GM21367 (cell line): ENCODE data around the gene SLC12A3.

Experiments
- ATAC-seq: cut with Tn5 transposase; IDR thresholded peaks from one replicate; pipeline ENCODE4 v1.9.1; 2021; ENCODE audit not compliant: unreplicated experiment

SLC12A3 gene

GRCh38 chr16:56864960-56865359 is at the start of gene SLC12A3:
TSS of gene SLC12A3 (plus strand) at chr16:56865207. CDS start at chr16:56865236, 29 bp downstream.
- no peak for ATAC-seq

DNA sequence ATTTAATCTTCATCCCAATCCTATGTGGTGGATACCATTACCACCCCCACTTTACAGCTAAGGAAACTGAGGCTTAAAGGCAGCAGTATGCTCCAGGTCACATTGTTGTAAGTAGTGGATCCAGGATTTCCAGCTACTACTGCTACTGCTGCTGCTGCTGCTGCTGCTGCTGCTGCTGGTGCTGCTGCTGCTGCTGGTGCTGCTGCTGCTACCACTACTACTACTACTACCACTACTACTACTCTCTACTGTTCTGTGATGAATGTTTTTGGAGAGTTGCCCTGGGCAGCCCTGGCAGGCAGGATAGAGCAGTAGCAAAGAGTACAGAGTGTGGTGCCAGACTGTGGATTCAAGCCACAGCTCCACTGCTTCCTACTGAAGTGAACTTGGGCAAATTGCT is 49.3 kb upstream of the SLC12A3 start:
- no peak for ATAC-seq

DNA sequence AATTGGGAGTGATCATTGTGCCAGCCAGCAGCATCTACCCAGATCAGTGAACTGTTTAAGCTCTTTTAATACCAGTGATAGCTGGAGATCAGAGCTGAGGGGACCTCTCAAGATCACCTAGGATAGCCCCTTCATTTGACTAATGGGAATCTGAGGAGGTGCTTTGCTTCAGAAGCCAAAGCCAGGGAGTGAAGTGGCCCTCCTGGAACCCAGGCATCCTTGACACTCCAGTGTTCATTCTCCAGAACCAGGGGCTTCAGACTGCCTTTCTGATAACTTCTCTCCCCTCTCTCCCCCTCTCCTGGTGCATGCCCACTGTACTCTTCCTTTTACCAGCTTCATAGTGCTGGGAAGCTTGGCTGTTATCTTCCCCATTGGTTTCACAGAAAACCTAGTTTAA is 48.0 kb upstream of the SLC12A3 start:
- ATAC-seq, result no peak

DNA sequence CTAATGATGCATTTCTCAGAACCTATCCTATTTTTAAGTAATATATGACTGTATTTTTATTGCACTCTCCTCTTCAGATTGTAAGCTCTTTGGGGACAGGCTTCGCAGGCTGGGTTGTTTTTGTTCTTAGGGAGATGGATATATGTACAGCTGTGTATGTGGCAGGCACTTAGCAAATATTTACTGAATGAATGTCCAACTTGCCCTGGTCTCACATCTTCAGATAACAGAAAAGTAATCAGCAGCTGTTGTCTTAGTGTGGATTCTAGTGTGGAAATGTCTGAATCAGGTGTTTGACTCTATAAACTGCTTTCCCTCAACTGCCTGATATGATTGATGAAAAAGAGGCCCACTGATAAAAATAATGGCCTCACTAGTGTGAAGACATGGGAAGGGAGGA is 47.1 kb upstream of the SLC12A3 start:
- no peak for ATAC-seq

DNA sequence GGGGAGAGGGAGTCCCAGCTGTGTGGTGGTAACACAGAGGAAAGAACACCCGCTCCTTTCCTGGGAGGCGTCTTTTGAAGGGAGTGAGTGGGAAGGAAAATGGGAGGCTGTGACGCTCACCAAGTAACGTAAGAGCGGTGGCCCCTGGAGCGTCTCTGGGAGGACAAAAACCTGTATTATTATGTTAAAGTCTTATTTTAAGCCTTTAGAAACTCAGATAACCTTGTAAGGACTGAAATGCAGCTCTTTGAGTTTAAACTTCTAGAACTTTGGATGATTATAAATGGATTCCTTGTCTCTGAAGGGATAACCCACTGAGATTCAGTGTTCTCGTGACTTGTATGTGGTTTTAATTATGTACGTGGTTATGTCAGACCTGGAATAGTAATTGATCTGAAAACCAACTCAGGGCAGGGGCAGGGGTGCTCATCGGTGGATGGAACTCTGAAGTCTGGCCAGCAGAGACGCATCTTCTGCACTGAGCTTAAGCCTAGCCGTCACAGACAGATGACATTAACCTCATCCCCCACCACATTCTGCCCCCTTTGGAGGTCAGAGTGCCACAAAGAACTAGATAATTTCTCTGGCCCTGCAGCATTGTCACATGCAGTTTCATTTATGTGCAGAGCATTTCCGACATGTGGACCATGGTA is 41.8 kb upstream of the SLC12A3 start:
- no peak for ATAC-seq

DNA sequence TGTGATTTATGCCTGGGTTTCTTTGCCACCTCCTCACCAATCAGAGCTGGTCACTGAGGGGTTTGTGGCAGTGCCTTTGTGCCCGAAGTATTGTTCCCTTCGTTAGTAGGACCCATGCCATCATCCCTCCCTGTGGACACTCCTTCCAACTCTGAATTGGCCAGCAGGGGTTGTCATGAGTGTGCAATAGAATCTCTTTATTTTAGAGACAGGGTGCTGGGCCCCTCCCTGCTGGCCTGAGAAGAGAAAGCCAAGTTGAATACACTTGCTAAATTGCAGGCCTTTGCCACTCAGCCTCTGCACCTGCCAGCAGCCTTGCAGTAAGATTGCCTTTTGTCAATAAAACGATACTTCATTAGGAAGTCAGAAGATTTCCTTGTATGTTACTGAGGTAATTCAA is 40.7 kb upstream of the SLC12A3 start:
- ATAC-seq, result no peak

DNA sequence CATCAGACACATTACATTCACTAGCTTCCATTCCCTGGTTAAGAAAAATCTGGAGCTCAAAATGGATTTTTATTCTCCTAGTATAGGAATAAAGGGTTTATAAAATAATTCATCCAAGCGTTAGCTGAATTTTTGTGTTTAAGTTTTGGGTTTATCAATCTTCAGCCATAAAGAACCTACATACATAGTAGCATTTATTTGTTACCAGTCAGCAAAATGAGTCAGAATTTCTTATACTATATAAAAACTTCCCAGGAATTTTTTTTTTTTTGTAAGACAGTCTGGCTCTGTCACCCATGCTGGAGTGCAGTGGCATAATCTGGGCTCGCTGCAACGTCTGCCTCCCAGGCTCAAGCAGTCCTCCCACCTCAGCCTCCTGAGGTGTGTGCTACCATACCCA is 40.2 kb upstream of the SLC12A3 start:
- ATAC-seq, result no peak

DNA sequence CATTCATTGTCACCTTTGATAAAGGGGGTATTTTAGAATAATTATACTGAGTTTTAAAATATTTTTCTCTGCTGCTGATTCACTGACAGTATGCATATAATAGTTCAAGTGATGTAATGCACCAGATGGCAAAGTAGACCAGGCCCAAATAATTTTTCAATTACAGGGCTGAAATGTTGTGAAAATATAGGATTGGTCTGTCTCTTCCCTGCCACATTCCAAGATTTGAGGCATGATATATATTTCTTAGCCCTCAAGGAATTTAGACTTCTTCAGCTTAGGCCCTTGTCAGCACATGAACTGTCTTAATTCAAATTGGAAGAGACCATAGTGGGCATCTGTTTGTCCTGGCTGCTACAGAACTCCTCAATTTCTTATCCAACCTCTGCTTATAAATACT is 39.2 kb upstream of the SLC12A3 start:
- no peak for ATAC-seq

GRCh38 chr16:56828647-56829046 is 36.4 kb upstream of the SLC12A3 start:
- no peak for ATAC-seq

GRCh38 chr16:56830669-56831068 is 34.3 kb upstream of the SLC12A3 start:
- ATAC-seq, result no peak

DNA sequence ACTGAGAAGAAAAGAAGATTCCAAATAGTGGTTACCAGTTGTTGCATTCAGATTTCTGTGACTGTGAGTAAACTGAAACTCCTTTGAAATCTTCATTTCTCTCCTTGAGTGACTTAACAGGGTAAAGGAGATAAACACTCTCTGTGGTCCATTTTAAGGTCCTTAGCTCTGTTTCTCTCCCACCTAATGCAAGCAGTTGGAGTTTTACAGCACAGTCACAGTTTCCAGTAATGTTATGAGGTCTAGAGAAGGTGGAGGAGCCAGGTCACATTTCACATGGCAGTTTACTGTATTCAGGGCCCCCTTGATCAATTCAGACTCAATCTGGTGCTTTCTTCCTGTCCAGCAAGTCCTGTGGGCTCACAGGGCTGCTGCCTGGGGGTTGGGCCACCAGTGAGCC is 32.2 kb upstream of the SLC12A3 start:
- ATAC-seq, result no peak

DNA sequence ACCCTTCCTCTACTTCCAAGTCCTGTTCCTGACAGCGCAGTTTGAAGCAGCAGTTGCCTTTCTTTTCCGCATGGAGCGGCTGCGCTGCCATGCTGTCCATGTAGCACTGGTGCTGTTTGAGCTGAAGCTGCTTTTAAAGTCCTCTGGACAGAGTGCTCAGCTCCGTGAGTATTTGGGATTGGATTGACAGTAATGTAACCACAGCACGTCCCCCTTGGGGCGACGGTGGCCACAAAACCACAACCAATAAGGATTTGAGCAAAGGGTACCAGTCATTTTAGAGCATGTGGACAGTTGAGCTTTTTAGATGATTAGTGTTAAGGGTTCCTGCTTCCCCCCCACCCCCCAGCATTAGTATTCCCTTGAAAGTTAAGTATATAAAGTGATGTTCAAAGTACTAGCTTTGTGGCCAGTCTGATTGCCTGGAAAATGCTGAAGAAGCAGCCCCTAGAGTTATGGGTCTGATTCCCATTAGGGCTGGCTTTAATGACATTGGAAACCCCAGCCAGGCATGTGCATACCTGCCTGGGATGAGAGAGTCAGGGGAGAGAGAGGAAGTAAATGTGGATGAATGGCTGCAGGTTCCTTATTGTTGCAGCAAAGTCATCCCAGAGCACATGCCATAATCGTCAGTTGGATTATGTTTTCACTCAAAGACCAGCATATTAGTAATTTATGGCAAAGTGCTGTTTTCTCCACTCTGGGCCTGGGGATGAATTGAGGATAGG is 31.6 kb upstream of the SLC12A3 start:
- no peak for ATAC-seq

GRCh38 chr16:56835320-56835719 is 29.7 kb upstream of the SLC12A3 start:
- ATAC-seq, result no peak

GRCh38 chr16:56836410-56837230 is 28.4 kb upstream of the SLC12A3 start:
- ATAC-seq, result no peak

GRCh38 chr16:56838622-56839337 is 26.2 kb upstream of the SLC12A3 start:
- ATAC-seq, result no peak

DNA sequence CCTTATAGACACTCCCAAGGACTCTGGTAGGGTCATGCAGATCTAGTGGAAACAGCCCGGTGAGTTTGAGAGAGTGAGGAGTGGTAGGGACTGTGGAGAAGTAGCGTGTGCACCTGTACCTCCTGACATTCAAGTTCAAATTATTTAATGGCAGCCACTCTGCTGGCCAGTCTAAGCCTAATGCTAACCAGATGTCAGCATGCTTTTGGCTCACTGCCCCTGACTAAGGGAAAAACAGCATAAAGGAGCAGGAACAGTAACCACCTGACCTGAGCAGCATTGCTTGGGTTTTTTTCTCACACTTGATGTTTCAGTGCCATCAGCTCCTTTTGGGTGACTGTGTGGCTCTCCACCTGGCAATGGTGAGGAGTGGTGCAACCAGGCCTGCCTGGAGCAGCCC is 23.8 kb upstream of the SLC12A3 start:
- no peak for ATAC-seq

DNA sequence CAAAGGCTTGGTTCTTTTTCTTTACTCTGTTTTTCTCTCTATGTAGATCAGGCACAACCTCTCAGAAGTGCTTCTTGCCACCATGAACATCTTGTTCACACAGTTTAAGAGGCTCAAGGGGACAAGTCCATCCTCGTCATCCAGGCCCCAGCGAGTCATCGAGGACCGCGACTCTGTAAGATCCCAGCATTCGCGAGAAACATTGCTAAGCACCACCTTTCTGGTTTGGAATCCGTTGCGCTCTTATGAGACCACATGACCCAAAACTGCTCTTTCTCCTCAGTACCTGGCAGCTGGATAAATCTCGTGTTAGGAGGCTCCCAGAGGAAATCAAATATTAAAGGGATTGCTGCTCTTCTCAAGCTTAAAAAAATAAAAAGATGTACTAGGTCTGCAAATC is 23.3 kb upstream of the SLC12A3 start:
- no peak for ATAC-seq

DNA sequence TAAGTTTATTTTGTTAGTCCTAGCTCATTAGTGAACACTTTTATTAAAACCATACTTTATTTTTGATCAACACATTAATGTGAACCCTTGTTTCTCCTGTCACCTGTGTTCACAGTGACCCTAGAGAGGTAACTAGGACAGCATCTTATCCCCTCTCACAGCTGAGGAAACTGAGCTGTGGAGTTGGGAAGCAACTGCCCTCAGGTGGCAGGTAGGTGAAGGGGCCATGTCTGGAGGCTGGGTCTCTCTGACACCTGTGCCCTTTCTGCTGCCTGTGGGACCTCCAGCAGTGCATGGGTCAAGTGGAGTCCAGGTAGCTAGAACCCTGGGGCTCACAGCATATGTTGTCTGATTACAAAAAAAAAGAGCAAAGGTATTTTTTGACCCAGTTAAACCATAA is 22.9 kb upstream of the SLC12A3 start:
- ATAC-seq, result no peak

- ATAC-seq, result no peak
These were observed 21.0 kb upstream of the SLC12A3 start for GRCh38 chr16:56844056-56844455.

- no peak for ATAC-seq
These were observed 17.7 kb upstream of the SLC12A3 start for GRCh38 chr16:56847173-56847910.
